ENCODE results near the gene MRPS34. TPM values are rescaled to one million over a fixed set of nuclear protein-coding genes. Genes with fewer than 3 reads are reported as not detected.

Gene MRPS34
- total RNA-seq, 1 donor from 2014 or later: 71.3 TPM

GRCh38 chr16:1763521-1764511, 9.1 kb downstream of the MRPS34 start:
- no peak for FAIRE-seq
- peaks cover 48% of the 10 kb centered on the region for H3K36me3 ChIP-seq (ENCODE audit: control insufficient read depth, insufficient read depth, low read length)
- no peaks in the 10 kb centered on the region for H3K27me3 ChIP-seq (ENCODE audit: control insufficient read depth, insufficient read depth, low read length)
- peak; percentile 66 for TF ChIP-seq CTCF (IDR thresholded peaks at IDR 0.05; ENCODE audit: insufficient read depth, low read length, severe bottlenecking)
- DNase-seq (ENCODE audit: low read depth): no peak
- no peak overlapping the region for H3K4me3 ChIP-seq (ENCODE audit: low read depth, low read length)

- H3K4me3 ChIP-seq (ENCODE audit: low read depth, low read length): no peak overlapping the region
- TF ChIP-seq CTCF (IDR thresholded peaks at IDR 0.05; ENCODE audit: insufficient read depth, low read length, severe bottlenecking): no peak
- peaks cover 47% of the 10 kb centered on the region for H3K36me3 ChIP-seq (ENCODE audit: control insufficient read depth, insufficient read depth, low read length)
- no peaks in the 10 kb centered on the region for H3K27me3 ChIP-seq (ENCODE audit: control insufficient read depth, insufficient read depth, low read length)
- DNase-seq (ENCODE audit: low read depth) (no peak), FAIRE-seq (no peak)
Measured at GRCh38 chr16:1762879-1763520, 9.9 kb downstream of the MRPS34 start.

- no peak for TF ChIP-seq CTCF (IDR thresholded peaks at IDR 0.05; ENCODE audit: insufficient read depth, low read length, severe bottlenecking)
- no peak overlapping the region for H3K4me3 ChIP-seq (ENCODE audit: low read depth, low read length)
- DNase-seq (ENCODE audit: low read depth) (no peak), FAIRE-seq (no peak)
- H3K36me3 ChIP-seq (ENCODE audit: control insufficient read depth, insufficient read depth, low read length): peaks cover 40% of the 10 kb centered on the region
- no peaks in the 10 kb centered on the region for H3K27me3 ChIP-seq (ENCODE audit: control insufficient read depth, insufficient read depth, low read length)
Measured at GRCh38 chr16:1762196-1762878, 10.6 kb downstream of the MRPS34 start.

- FAIRE-seq (no peak), DNase-seq (ENCODE audit: low read depth) (no peak)
- Histone ChIP-seq H3K36me3 (ENCODE audit: control insufficient read depth, insufficient read depth, low read length) (peaks cover 36% of the 10 kb centered on the region), H3K4me3 (ENCODE audit: low read depth, low read length) (no peak overlapping the region), H3K27me3 (ENCODE audit: control insufficient read depth, insufficient read depth, low read length) (no peaks in the 10 kb centered on the region)
- no peak for TF ChIP-seq CTCF (IDR thresholded peaks at IDR 0.05; ENCODE audit: insufficient read depth, low read length, severe bottlenecking)
Measured at GRCh38 chr16:1761751-1762150, 11.2 kb downstream of the MRPS34 start.

GRCh38 chr16:1760911-1761310, 12.0 kb downstream of the MRPS34 start:
- Histone ChIP-seq H3K36me3 (ENCODE audit: control insufficient read depth, insufficient read depth, low read length) (peaks cover 32% of the 10 kb centered on the region), H3K27me3 (ENCODE audit: control insufficient read depth, insufficient read depth, low read length) (no peaks in the 10 kb centered on the region), H3K4me3 (ENCODE audit: low read depth, low read length) (no peak overlapping the region)
- DNase-seq (ENCODE audit: low read depth) (no peak), FAIRE-seq (no peak)
- TF ChIP-seq CTCF (IDR thresholded peaks at IDR 0.05; ENCODE audit: insufficient read depth, low read length, severe bottlenecking): no peak
